Caki2 (cell line): ENCODE results near the gene SAMD15. TPM values are rescaled to one million over a fixed set of nuclear protein-coding genes. Genes with fewer than 3 reads are reported as not detected.
A peak's percentile ranks its signal among the peaks of the same experiment; 100 is the strongest.
"Not testable (repeated sequence)": the region's sequence is repeated elsewhere in the genome, so short reads cannot be mapped to it uniquely, and the experiment has no call there.

Experiments used
- DNase-seq: peaks from one replicate; pipeline ENCODE4 v3.0.0-alpha.2; 2015; ENCODE audit warnings: low read depth
- in situ Hi-C: cut with HindIII; loops from 2 replicates; pipeline ENCODE4 v1.10.0; 2016; ENCODE audit warnings: low sequenced_read_pairs, low pct_unique_long_range_greater_than_20kb, mixed read lengths
- total RNA-seq: library from RNA; depleted of rRNA; stranded (reverse); fragments of >200 nt; shearing (Covaris generic); gene quantifications from 2 replicates; pipeline ENCODE4 v1.2.3, GENCODE V29; 2014; ENCODE audit warnings: low replicate concordance; rRNA removed

SAMD15 gene
- 0.95 and 3.2 TPM in 2 replicates for total RNA-seq

GRCh38 chr14:77376771-77377501, at the start of gene SAMD15, which contains the start of gene TMED8:
TSS of gene SAMD15 (plus strand) at chr14:77377379. CDS start at chr14:77377419, 40 bp downstream.
TSS of gene TMED8 (minus strand) at chr14:77377094. CDS start at chr14:77377053, 41 bp downstream.
- in situ Hi-C loops = no loop called here
- peak; percentile 86 for DNase-seq

GRCh38 chr14:77329872-77330271, 47.3 kb upstream of the SAMD15 start:
- DNase-seq = no peak
- in situ Hi-C loops = no loop called here

GRCh38 chr14:77335576-77335975, 41.6 kb upstream of the SAMD15 start:
- DNase-seq = no peak
- in situ Hi-C loops = no loop called here

DNA sequence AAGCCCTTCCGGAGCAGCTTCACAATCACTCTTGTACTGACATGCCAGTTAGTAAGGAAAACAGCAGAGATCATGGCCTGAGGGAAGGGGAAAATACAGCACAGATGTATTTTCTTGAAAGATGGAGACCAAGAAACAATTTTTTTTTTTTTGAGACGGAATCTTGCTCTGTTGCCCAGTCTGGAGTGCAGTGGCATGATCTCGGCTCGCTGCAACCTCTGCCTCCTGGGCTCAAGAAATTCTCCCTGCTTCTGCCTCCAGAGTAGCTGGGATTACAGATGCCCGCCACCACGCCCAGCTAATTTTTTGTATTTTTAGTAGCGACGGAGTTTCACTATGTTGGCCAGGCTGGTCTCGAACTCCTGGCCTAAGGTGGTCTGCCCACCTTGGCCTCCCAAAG, 39.9 kb upstream of the SAMD15 start:
- DNase-seq, in situ Hi-C loops: not testable (repeated sequence)

GRCh38 chr14:77337880-77338279, 39.3 kb upstream of the SAMD15 start:
- in situ Hi-C loops = no loop called here
- DNase-seq = no peak

DNA sequence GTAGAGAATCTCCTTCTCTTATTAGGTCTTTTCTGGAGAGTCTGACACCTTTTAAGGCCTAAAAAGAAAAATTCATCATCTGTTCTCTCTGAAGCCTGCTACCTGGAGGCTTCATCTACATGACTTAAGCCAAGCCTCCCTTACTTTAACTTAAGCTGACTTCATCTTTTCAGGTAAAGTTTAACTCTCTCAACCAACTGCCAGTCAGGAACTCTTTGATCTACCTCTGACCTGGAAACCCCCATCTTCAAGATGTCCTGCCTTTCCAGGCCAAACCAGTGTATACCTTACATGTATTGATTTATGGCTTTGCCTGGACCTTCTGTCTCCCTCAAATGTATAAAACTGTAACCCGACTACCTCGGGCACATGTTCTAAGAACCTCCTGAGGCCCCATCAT, 38.9 kb upstream of the SAMD15 start:
- DNase-seq = no peak
- in situ Hi-C loops = no loop called here

GRCh38 chr14:77339407-77339806, 37.8 kb upstream of the SAMD15 start:
- DNase-seq = peak; percentile 21
- in situ Hi-C loops = no loop called here

DNA sequence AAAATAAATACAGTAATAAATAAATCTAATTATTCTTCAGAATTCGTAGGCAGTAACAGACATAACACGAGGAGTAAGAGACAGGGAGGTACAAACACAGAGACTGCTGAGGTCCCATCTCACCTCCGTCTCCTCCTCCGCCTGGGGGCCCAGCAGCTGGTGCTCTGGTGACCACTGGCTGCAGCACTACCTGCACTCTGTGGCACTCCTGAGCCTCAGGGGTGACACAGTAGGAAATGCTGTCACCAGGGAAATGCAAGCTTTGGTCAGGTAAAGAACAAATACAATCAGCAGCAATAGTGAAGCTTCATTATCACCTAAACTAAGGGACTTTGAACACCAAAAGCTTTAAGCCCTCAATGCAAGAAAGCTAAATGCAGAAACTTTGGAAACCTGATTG, 36.8 kb upstream of the SAMD15 start:
- DNase-seq = no peak
- in situ Hi-C loops = no loop called here

DNA sequence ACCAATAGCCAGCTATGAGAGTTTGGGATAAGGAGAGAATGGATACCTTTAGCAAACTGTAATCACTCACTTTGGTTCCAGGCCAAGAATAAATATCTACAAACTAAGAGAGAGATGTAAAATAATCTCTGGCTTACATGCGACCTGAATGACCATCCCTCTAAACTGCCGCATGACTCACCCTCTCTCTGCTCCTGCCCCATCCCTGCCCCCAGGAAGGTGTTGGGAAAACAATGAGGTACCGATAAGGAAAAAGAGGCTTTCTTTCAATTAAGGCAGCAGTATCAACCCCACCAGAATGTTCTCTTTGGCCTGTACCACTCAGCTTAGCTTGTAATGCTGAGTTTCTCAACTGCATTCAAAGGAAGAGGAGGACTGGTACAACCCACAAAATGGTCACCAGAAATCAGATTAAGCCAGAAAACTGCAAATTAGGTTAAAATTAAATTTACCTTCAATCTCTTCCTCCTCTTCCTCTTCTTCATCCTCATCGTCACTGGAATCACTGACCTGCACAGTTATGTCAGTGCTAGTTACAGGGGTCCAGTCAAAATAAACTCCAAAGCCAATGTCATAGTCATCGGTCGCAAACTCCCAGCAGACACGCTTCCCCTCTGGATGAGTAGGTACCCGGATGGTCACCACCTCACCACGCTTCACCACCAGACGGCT, 34.3 kb upstream of the SAMD15 start:
- no peak for DNase-seq

GRCh38 chr14:77343662-77344061, 33.5 kb upstream of the SAMD15 start:
- in situ Hi-C loops = no loop called here
- DNase-seq = no peak

More for the DNA sequence above, 34.3 kb upstream of the SAMD15 start:
- in situ Hi-C loops = no loop called here

DNA sequence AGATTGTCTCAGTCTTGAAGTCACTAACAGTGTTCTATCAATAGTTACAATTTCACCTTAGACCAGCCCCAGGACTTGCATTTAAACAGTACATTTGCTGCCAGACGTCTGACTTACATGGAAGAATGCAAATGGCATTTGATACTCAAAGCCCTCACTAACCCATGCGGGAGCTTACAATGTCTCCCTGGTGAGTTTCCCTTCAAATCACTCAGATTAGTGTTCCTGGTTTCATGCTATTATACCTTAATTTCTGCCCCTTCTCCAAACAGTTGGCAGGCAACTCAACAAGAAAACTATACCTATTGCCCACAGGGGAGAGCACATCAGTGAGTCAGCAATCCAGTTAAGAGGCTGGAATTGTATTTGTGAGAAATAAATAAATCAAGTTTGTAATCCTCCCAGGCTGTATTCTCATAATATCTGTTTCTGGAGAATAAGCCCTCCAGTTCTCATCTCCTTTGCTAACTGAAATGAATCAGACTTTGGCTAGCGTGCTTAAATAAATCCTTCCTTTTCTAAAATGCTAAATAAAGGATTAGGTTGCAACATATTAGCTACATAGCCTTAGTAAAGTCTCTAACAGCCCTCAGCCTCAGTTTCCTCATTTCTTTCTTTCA, 32.7 kb upstream of the SAMD15 start:
- DNase-seq = no peak
- in situ Hi-C loops = no loop called here

DNA sequence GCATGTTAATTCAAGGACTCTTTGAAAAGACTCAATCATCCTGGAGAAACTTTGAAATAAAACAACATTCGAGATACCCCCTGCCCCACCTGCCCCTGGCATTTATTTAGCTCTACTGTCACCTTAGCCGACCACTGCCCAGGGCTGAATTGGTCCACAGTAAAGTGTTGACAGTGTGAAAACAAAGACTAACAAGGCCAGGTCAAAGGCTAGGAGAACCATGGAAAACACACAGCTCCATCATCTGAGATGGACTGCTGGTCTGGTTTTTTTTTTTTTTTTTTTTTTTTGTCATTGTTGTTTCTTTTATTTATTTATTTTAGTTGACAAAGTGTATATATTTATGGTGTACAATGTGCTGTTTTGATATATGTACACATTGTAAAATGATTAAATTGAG, 30.7 kb upstream of the SAMD15 start:
- DNase-seq = no peak
- in situ Hi-C loops = no loop called here

- DNase-seq = no peak
- in situ Hi-C loops = no loop called here
These were observed 29.4 kb upstream of the SAMD15 start for GRCh38 chr14:77347751-77348150.

GRCh38 chr14:77353469-77354141, 23.6 kb upstream of the SAMD15 start:
- in situ Hi-C loops = no loop called here
- no peak for DNase-seq

- in situ Hi-C loops = no loop called here
- DNase-seq = no peak
These were observed 21.4 kb upstream of the SAMD15 start for GRCh38 chr14:77355811-77356210.

DNA sequence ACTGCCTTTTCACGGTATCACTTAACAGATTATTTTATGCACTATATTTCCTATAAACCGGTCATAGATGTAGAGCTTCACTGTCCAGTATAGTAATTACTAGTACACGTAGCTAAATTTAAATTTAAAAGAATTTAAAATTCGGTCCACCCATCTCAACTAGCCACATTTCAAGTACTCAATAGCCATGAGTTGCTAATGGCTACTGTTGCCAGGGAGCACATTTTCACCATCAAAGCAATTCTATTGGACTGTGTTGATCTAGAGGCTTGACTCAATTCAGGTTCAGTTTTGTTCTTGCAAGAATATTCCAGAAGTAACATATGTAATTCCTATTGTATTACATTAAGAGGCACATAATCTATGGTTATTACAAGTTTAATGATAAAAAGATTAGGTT, 20.3 kb upstream of the SAMD15 start:
- in situ Hi-C loops = no loop called here
- DNase-seq = no peak

DNA sequence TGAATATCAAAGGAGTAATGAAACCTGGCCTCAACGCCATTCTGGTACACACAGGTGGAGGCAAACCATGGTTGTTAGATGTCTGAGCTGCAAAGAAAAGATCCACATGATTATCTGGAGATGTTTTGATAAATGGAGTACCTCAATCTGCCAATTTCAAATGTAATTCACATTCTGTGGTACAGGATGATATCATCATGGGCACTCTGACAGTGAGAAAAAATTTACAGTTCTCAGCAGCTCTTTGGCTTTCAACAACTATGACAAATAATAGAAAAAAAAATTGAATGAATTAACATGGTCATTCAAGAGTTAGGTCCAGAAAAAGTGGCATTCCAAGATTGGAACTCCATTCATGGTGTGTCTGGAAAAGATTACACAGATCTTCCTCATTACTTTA, 17.6 kb upstream of the SAMD15 start:
- in situ Hi-C loops = no loop called here
- no peak for DNase-seq

DNA sequence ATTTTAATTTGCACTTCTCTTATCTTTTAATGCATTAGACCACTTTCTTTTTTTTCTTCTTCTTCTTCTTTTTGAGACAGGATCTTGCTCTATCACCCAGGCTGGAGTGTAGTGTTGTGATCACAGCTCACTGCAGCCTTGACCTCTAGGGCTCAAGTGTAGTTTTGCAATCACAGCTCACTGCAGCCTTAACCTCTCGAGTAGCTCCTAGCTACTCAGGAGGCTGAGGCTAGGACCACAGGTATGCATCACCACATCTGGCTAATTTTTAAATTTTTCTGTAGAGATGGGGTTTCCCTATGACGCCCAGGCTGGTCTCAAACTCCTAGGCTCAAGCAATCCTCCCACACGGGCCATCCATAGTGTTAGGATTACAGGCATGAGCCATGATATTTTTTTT, 13.0 kb upstream of the SAMD15 start:
- in situ Hi-C loops = no loop called here
- DNase-seq = no peak

GRCh38 chr14:77369285-77369684, 7.9 kb upstream of the SAMD15 start:
- no peak for DNase-seq
- in situ Hi-C loops = no loop called here
